GM23248 (cell line): ENCODE data around the gene LZTS2. TPM values are rescaled to one million over a fixed set of nuclear protein-coding genes. Genes with fewer than 3 reads are reported as not detected.

Experiments
- DNase-seq: peaks from one replicate; pipeline ENCODE4 v3.0.0-alpha.2; 2015
- H2AFZ ChIP-seq: fragments of 200-600 bp; sonication (generic); 2 replicates; pipeline ENCODE4 v1.6.1; 2016; ENCODE audit warnings: antibody characterized with exemption
- H3F3A ChIP-seq: fragments of 200-600 bp; sonication (generic); 2 replicates; pipeline ENCODE4 v1.6.1; 2016; ENCODE audit warnings: mild to moderate bottlenecking, antibody characterized with exemption, mixed run types; ENCODE audit not compliant: insufficient read depth
- H3K27ac ChIP-seq: fragments of 200-600 bp; sonication (generic); 2 replicates; pipeline ENCODE4 v1.5.1; 2016; ENCODE audit warnings: mild to moderate bottlenecking
- H3K27me3 ChIP-seq: fragments of 200-600 bp; sonication (generic); replicated peaks from 2 replicates; pipeline ENCODE4 v1.6.1; 2016; ENCODE audit warnings: mild to moderate bottlenecking; ENCODE audit not compliant: insufficient read depth
- H3K36me3 ChIP-seq: fragments of 200-600 bp; sonication (generic); 2 replicates; pipeline ENCODE4 v1.6.1; 2016; ENCODE audit warnings: low read depth, mild to moderate bottlenecking
- H3K4me1 ChIP-seq: fragments of 200-600 bp; sonication (generic); 2 replicates; pipeline ENCODE4 v1.6.1; 2016; ENCODE audit warnings: mild to moderate bottlenecking; ENCODE audit not compliant: insufficient read depth
- H3K4me2 ChIP-seq: fragments of 200-600 bp; sonication (generic); one replicate; pipeline ENCODE4 v1.6.1; 2016; ENCODE audit warnings: mild to moderate bottlenecking; ENCODE audit not compliant: unreplicated experiment
- H3K4me3 ChIP-seq: fragments of 200-600 bp; sonication (generic); 2 replicates; pipeline ENCODE4 v1.5.1; 2016; ENCODE audit warnings: mild to moderate bottlenecking
- H3K79me2 ChIP-seq: fragments of 200-600 bp; sonication (generic); 2 replicates; pipeline ENCODE4 v1.6.1; 2016; ENCODE audit warnings: mild to moderate bottlenecking; ENCODE audit not compliant: insufficient read depth
- H3K9ac ChIP-seq: fragments of 200-600 bp; sonication (generic); 2 replicates; pipeline ENCODE4 v1.6.1; 2016; ENCODE audit warnings: mild to moderate bottlenecking
- H3K9me2 ChIP-seq: fragments of 200-600 bp; sonication (generic); 2 replicates; pipeline ENCODE4 v1.6.1; 2016; ENCODE audit warnings: mixed run types, mild to moderate bottlenecking, moderate library complexity; ENCODE audit not compliant: insufficient read depth
- H3K9me3 ChIP-seq: fragments of 200-600 bp; sonication (generic); one replicate; pipeline ENCODE4 v1.6.1; 2017; ENCODE audit warnings: low read depth
- H4K20me1 ChIP-seq: fragments of 200-600 bp; sonication (generic); 2 replicates; pipeline ENCODE4 v1.6.0; 2016; ENCODE audit not compliant: insufficient read depth
- EZH2 ChIP-seq: fragments of 200-600 bp; sonication (generic); IDR thresholded peaks from 2 replicates; pipeline ENCODE4 v1.6.1; 2018; ENCODE audit warnings: antibody characterized with exemption, mild to moderate bottlenecking; ENCODE audit not compliant: insufficient read depth, poor library complexity, severe bottlenecking
- EZH2phosphoT487 ChIP-seq: fragments of 200-600 bp; sonication (generic); IDR thresholded peaks from 2 replicates; pipeline ENCODE4 v1.6.1; 2018; ENCODE audit warnings: antibody characterized with exemption, moderate library complexity, mild to moderate bottlenecking, low read depth; ENCODE audit not compliant: insufficient read depth
- WGBS, 2 experiments: methylation state at CpG; one replicate each; pipeline ENCODE4 v1.1.6; 2015 to 2017; ENCODE audit warnings: low lambda C conversion rate in 2 of 2, low coverage in 1 of 2; ENCODE audit errors: missing lambda C conversion rate in 2 of 2; 5-methylcytosine and 5-hydroxymethylcytosine counted together
- in situ Hi-C: fragments of 300-500 bp; cut with MboI; formaldehyde crosslinking; loops from 2 replicates; pipeline ENCODE4 v1.15.0; 2020
- microRNA counts: library from miRNA; unstranded; fragments of <30 nt; microRNA quantifications from one replicate; lab custom pipeline; 2016
- microRNA-seq: library from miRNA; unstranded; fragments of <30 nt; microRNA quantifications from one replicate; pipeline ENCODE4, GENCODE V29; 2016; ENCODE audit warnings: borderline number of aligned reads
- polyA plus RNA-seq: library from polyadenylated mRNA; unstranded; fragments of >200 nt; fragmentation: Nextera tagmentation; extraction: Ambion mirVana; gene quantifications from 2 replicates; pipeline ENCODE4 v1.2.1, GENCODE V29; 2016
- small RNA-seq: library from RNA; depleted of rRNA; stranded (forward); fragments of <200 nt; gene quantifications from one replicate; pipeline ENCODE3, GENCODE V24; 2014; ENCODE audit warnings: low read depth, low replicate concordance
- total RNA-seq: library from RNA; depleted of rRNA; stranded (reverse); fragments of >200 nt; shearing (Covaris generic); gene quantifications from 2 replicates; pipeline ENCODE4 v1.2.3, GENCODE V29; 2014; rRNA removed

The LZTS2 gene
- total and polyA plus RNA-seq, 2 experiments from 2014 or later: 51.1 to 95.2 TPM

DNA sequence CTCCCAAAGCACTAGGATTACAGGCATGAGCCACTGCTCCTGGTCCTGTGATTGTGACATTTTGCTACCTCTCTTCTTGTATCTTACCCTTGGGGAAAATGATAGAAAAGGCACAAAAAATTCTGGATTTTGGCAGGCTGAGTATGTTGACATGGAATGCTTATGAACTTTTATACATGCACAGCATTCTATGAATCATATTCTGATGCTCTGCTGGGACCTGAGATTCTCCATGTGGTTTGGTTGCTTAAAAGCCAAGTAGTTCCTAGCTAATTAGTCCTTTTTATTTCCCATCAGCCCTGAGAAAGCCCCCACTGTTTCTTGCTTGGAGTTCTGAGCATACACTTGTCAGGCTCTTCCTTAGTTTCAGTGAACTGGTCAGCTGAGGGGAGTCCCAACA, 53.9 kb downstream of the LZTS2 start:
- peak overlapping the region; percentile 14; the same call in 1 of the 2 replicates for H3K9ac ChIP-seq
- no peaks in the 10 kb centered on the region for H4K20me1 ChIP-seq
- DNase-seq: peak; percentile 79
- no peaks in the 10 kb centered on the region for H3K9me3 ChIP-seq
- H3F3A ChIP-seq: peaks cover 29% of the 10 kb centered on the region
- H3K4me2 ChIP-seq: peak overlapping the region; percentile 26
- peak overlapping the region; percentile 71 for H3K27ac ChIP-seq
- H3K4me1 ChIP-seq: peaks cover 29% of the 10 kb centered on the region
- no peak overlapping the region for H3K4me3 ChIP-seq
- H3K79me2 ChIP-seq: peaks cover 20% of the 10 kb centered on the region; the same call in 1 of the 2 replicates
- no peaks in the 10 kb centered on the region for H3K36me3 ChIP-seq
- H3K9me2 ChIP-seq: no peaks in the 10 kb centered on the region
- TF ChIP-seq EZH2 (no peak), EZH2phosphoT487 (no peak)
- H3K27me3 ChIP-seq: peaks cover 15% of the 10 kb centered on the region
- in situ Hi-C loops: no loop called here
- no peak overlapping the region for H2AFZ ChIP-seq

DNA sequence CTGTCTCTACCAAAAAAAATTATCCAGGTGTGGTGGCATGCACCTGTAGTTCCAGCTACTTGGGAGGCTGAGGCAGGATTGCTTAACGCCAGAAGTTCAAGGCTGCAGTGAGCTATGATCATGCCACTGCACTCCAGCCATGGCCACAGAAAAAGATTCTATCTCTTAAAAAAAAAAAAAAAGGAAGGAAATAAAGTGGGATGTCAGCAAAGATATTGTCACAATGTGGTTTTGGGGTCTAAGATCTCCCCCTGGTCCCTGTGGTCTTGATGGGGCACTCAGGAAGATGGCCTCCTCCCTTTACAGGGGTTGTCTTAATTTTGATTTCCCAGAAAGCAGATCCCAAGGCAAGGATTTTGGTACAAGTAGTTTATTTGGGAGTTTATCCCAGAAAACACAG, 54.7 kb downstream of the LZTS2 start:
- no peaks in the 10 kb centered on the region for H4K20me1 ChIP-seq
- no peaks in the 10 kb centered on the region for H3K9me3 ChIP-seq
- 95 to 100% methylated on average over 1 of the region's 1 CpG for WGBS, 2 experiments
- H3K27ac ChIP-seq: no peak overlapping the region
- no peak for DNase-seq
- no peak overlapping the region for H3K4me3 ChIP-seq
- H3K27me3 ChIP-seq: peaks cover 7% of the 10 kb centered on the region
- H3K9me2 ChIP-seq: no peaks in the 10 kb centered on the region
- in situ Hi-C loops: no loop called here
- H3F3A ChIP-seq: peaks cover 29% of the 10 kb centered on the region
- H3K36me3 ChIP-seq: no peaks in the 10 kb centered on the region
- H3K4me1 ChIP-seq: peaks cover 29% of the 10 kb centered on the region
- H2AFZ ChIP-seq: no peak overlapping the region
- H3K79me2 ChIP-seq: peaks cover 28% of the 10 kb centered on the region
- TF ChIP-seq EZH2 (no peak), EZH2phosphoT487 (no peak)
- H3K4me2 ChIP-seq: no peak overlapping the region
- no peak overlapping the region for H3K9ac ChIP-seq

DNA sequence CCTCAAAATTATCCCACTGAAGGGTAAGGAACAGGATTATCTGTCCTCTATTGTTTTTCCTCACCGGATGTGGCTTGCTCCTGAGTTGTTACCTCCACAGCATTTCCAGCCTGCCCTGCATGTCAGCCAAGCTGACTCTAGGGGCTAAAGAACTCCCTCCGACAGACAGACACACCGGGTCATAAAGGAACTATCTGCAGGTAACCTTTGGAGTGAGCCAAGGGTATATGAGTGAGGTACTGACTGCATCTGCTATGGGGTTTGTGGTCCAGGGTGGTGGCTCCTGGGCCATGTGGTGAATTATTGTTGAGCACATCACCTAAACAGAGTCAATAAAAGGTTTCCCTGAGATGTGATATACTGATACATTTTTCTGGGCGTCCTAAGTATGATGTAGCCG, 55.3 kb downstream of the LZTS2 start:
- 75 to 76% methylated on average over 5 of the region's 5 CpGs for WGBS, 2 experiments
- H3K36me3 ChIP-seq: no peaks in the 10 kb centered on the region
- H3K79me2 ChIP-seq: peaks cover 33% of the 10 kb centered on the region
- no peaks in the 10 kb centered on the region for H4K20me1 ChIP-seq
- no peak overlapping the region for H2AFZ ChIP-seq
- peaks cover 2% of the 10 kb centered on the region for H3K27me3 ChIP-seq
- in situ Hi-C loops: no loop called here
- H3K9ac ChIP-seq: no peak overlapping the region
- H3K4me3 ChIP-seq: no peak overlapping the region
- H3K4me2 ChIP-seq: no peak overlapping the region
- H3F3A ChIP-seq: peaks cover 29% of the 10 kb centered on the region
- no peak for DNase-seq
- TF ChIP-seq EZH2phosphoT487 (no peak), EZH2 (no peak)
- H3K27ac ChIP-seq: no peak overlapping the region
- H3K9me3 ChIP-seq: no peaks in the 10 kb centered on the region
- no peaks in the 10 kb centered on the region for H3K9me2 ChIP-seq
- peaks cover 29% of the 10 kb centered on the region for H3K4me1 ChIP-seq

DNA sequence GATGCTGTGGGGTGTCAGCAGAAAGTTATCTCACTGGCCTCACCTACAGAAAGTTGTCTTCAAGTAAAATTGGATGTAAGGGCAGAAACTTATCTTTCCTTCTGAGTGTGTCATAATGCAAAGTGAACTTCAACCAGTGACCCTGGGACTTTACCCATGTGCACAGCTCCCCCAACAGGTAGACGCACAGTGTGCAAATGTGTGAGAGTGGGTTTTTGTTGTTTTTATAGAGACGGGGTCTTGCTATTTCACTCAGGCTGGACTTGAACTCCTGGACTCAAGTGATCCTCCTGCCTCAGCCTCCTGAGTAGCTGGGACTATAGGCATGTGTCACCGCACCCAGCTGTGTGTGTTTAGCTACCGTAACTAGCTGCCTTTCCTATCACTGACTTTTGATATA, 55.8 kb downstream of the LZTS2 start:
- H3K4me1 ChIP-seq: peaks cover 28% of the 10 kb centered on the region
- H3K9me3 ChIP-seq: no peaks in the 10 kb centered on the region
- peaks cover 37% of the 10 kb centered on the region for H3K79me2 ChIP-seq
- H3F3A ChIP-seq: peaks cover 33% of the 10 kb centered on the region
- H3K27me3 ChIP-seq: no peaks in the 10 kb centered on the region
- TF ChIP-seq EZH2phosphoT487 (no peak), EZH2 (no peak)
- WGBS, 2 experiments: 77 to 85% methylated on average over 4 of the region's 4 CpGs
- H3K9ac ChIP-seq: no peak overlapping the region
- no peak overlapping the region for H2AFZ ChIP-seq
- H4K20me1 ChIP-seq: no peaks in the 10 kb centered on the region
- no peak overlapping the region for H3K4me2 ChIP-seq
- no peaks in the 10 kb centered on the region for H3K36me3 ChIP-seq
- no peak for DNase-seq
- H3K4me3 ChIP-seq: no peak overlapping the region
- H3K9me2 ChIP-seq: no peaks in the 10 kb centered on the region
- in situ Hi-C loops: no loop called here
- H3K27ac ChIP-seq: no peak overlapping the region

DNA sequence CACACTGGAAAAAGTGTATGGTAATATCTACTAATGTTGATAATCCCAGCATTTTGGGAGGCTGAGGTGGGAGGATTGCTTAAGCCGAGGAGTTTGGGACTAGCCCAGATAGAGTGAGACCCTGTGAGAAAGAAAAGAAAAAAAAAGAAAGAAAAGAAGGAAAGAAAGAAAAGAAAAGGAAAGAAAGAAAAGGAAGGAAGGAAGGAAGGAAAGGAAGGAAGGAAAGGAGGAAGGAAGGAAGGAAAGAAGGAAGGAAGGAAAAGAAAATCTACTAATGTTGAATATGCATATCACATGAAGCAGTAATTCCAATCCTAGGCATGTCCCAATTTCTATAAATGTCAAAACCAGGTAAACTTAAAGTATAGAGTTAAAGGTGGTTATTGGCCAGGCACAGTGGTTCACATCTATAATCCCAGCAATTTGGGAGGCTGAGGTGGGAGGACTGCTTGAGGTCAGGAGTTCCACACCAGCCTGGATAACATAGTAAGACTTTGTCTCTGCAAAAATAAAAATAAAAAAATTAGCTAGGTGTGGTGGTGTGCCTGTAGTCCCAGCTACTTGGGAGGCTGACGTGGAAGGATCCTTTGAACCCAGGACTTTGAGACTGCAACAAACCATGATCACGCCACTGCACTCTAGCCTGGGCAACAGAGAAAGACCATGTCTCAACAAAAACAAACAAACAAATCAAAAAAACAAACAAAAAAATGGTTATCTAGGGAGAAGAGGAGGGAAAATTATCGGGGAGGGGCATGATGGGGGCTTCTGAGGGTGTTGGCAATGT, 57.0 kb downstream of the LZTS2 start:
- Histone ChIP-seq H4K20me1 (no peaks in the 10 kb centered on the region), H3K4me3 (no peak overlapping the region), H3K4me2 (no peak overlapping the region), H3K27me3 (no peaks in the 10 kb centered on the region), H3F3A (peaks cover 32% of the 10 kb centered on the region), H3K27ac (no peak overlapping the region), H3K4me1 (peaks cover 26% of the 10 kb centered on the region), H3K79me2 (peaks cover 37% of the 10 kb centered on the region), H3K36me3 (no peaks in the 10 kb centered on the region), H3K9ac (no peak overlapping the region), H3K9me2 (no peaks in the 10 kb centered on the region), H3K9me3 (no peaks in the 10 kb centered on the region), H2AFZ (no peak overlapping the region)
- in situ Hi-C loops: no loop called here
- TF ChIP-seq EZH2phosphoT487: no peak
- TF ChIP-seq EZH2: no peak
- 96 to 97% methylated on average over 4 of the region's 4 CpGs for WGBS, 2 experiments
- DNase-seq: no peak

MicroRNAs within 50 kb of the gene (microRNA counts, 767-probe panel; counts per million panel counts)
- 447 counts per million, percentile 86 among the panel's probes with 10 or more counts for microRNA hsa-miR-608 (lab: Ali Mortazavi, UCI)

Small RNA genes lying within 50 kb of the gene (microRNA-seq; reads per million reads assigned to microRNA genes)
- gene MIR608: not detected

Small RNA genes lying within 50 kb of the gene (small RNA-seq; reads per million reads assigned to genes)
- not detected for gene MIR608

Other genes starting within 250 kb of the LZTS2 start
- 15.6 and 18.2 TPM in 2 replicates for gene SLF2, start 86.8 kb upstream of the LZTS2 start, total RNA-seq
- gene SLF2, start 86.8 kb upstream of the LZTS2 start, polyA plus RNA-seq: 11.7 and 12.5 TPM in 2 replicates
- gene SEMA4G, start 30.3 kb upstream of the LZTS2 start, total RNA-seq: 0.11 TPM in 1 of 2 replicates, not detected in the other
- gene SEMA4G, start 30.3 kb upstream of the LZTS2 start, polyA plus RNA-seq: 0.44 and 1.1 TPM in 2 replicates
- gene MRPL43, start 12.3 kb upstream of the LZTS2 start, total RNA-seq: 83.5 and 94.1 TPM in 2 replicates
- 145 and 148 TPM in 2 replicates for gene MRPL43, start 12.3 kb upstream of the LZTS2 start, polyA plus RNA-seq
- 3.4 and 4.4 TPM in 2 replicates for gene TWNK, start 12.3 kb upstream of the LZTS2 start, total RNA-seq
- gene TWNK, start 12.3 kb upstream of the LZTS2 start, polyA plus RNA-seq: 3.6 and 4.4 TPM in 2 replicates
- 0.54 TPM in 1 of 2 replicates, not detected in the other for gene PDZD7, start 31.3 kb downstream of the LZTS2 start, total RNA-seq
- gene PDZD7, start 31.3 kb downstream of the LZTS2 start, polyA plus RNA-seq: 1.1 and 1.8 TPM in 2 replicates
- gene SFXN3, start 31.4 kb downstream of the LZTS2 start, total RNA-seq: 79.8 and 103 TPM in 2 replicates
- gene SFXN3, start 31.4 kb downstream of the LZTS2 start, polyA plus RNA-seq: 58.8 and 61.7 TPM in 2 replicates
- 42.6 and 62.6 TPM in 2 replicates for gene KAZALD1, start 62.2 kb downstream of the LZTS2 start, total RNA-seq
- 34.1 and 34.4 TPM in 2 replicates for gene KAZALD1, start 62.2 kb downstream of the LZTS2 start, polyA plus RNA-seq
- not detected in 2 replicates for gene TLX1, start 131.5 kb downstream of the LZTS2 start, total RNA-seq
- gene TLX1, start 131.5 kb downstream of the LZTS2 start, polyA plus RNA-seq: not detected in 2 replicates
- gene LBX1, start 229.7 kb downstream of the LZTS2 start, total RNA-seq: not detected in 2 replicates
- not detected in 2 replicates for gene LBX1, start 229.7 kb downstream of the LZTS2 start, polyA plus RNA-seq